ENCODE results near the gene ARMS2. TPM values are rescaled to one million over a fixed set of nuclear protein-coding genes. Genes with fewer than 3 reads are reported as not detected.

Gene ARMS2
- total RNA-seq, 1 donor from 2014 or later, result not detected

- TF ChIP-seq POLR2AphosphoS5 (IDR thresholded peaks at IDR 0.05; ENCODE audit: insufficient read depth in 1 of 2, low read depth in 1 of 2) (no peak), POLR2A (IDR thresholded peaks at IDR 0.05) (no peak)
- TF ChIP-seq, protein P1, sequence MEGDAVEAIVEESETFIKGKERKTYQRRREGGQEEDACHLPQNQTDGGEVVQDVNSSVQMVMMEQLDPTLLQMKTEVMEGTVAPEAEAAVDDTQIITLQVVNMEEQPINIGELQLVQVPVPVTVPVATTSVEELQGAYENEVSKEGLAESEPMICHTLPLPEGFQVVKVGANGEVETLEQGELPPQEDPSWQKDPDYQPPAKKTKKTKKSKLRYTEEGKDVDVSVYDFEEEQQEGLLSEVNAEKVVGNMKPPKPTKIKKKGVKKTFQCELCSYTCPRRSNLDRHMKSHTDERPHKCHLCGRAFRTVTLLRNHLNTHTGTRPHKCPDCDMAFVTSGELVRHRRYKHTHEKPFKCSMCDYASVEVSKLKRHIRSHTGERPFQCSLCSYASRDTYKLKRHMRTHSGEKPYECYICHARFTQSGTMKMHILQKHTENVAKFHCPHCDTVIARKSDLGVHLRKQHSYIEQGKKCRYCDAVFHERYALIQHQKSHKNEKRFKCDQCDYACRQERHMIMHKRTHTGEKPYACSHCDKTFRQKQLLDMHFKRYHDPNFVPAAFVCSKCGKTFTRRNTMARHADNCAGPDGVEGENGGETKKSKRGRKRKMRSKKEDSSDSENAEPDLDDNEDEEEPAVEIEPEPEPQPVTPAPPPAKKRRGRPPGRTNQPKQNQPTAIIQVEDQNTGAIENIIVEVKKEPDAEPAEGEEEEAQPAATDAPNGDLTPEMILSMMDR (IDR thresholded peaks at IDR 0.05), result no peak
- intact Hi-C loops (cut with DNase I), result no loop called here
- Histone ChIP-seq H3K4me3 (no peak overlapping the region), H3K27ac (no peak overlapping the region), H3K9me3 (peaks cover 7% of the 10 kb centered on the region), H3K4me1 (no peaks in the 10 kb centered on the region), H3K27me3 (no peaks in the 10 kb centered on the region), H3K36me3 (no peaks in the 10 kb centered on the region)
- no peak for DNase-seq (ENCODE audit: extremely low spot score in 2 of 2)
Measured at GRCh38 chr10:122441961-122442360, 12.5 kb upstream of the ARMS2 start.

DNA sequence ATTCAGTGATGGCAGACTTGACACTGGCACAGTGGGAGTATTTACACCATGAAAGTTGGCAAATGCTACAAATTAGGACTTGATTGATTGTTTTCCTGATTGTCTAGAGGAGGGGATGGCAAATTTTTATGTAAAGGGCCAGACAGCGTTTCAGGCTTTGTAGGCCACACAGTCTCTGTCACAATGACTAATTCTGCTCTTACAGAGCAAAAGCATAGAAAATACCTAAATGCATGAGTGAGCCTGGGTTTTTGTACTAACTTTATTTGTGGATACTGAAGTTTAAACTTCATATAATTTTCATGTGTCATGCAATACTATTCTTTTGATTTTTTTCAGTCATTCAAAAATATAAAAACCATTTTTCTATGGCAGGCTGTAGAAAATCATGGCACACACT is 9.0 kb upstream of the ARMS2 start:
- Histone ChIP-seq H3K36me3 (no peaks in the 10 kb centered on the region), H3K27ac (no peak overlapping the region), H3K4me1 (no peaks in the 10 kb centered on the region), H3K9me3 (no peaks in the 10 kb centered on the region), H3K27me3 (no peaks in the 10 kb centered on the region), H3K4me3 (no peak overlapping the region)
- no peak for DNase-seq (ENCODE audit: extremely low spot score in 2 of 2)
- TF ChIP-seq POLR2AphosphoS5 (IDR thresholded peaks at IDR 0.05; ENCODE audit: insufficient read depth in 1 of 2, low read depth in 1 of 2) (no peak), POLR2A (IDR thresholded peaks at IDR 0.05) (no peak)
- TF ChIP-seq, protein P1 (IDR thresholded peaks at IDR 0.05), result no peak
- intact Hi-C loops (cut with DNase I), result no loop called here

DNA sequence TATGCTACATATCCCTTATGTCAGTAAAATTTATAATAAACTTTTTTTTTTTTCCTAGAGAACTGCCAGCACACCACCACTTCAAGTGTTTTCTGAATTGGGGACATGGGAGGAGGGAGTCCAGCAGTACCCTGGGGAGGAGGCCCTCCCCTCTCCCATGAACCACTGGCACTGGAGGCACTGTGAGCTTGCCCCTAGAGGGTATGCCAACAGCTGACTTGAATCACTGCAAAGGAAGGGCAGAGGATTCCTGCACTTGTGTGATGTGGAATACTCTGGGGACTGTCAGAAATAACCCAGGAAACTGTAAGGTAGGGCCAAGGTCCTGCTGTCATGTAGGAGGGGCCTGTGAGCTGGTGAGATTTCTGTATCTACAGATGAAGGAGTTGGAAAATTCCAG is 8.5 kb upstream of the ARMS2 start:
- no peak for DNase-seq (ENCODE audit: extremely low spot score in 2 of 2)
- H3K9me3 ChIP-seq, result no peaks in the 10 kb centered on the region
- H3K36me3 ChIP-seq, result no peaks in the 10 kb centered on the region
- H3K4me1 ChIP-seq, result no peaks in the 10 kb centered on the region
- no peaks in the 10 kb centered on the region for H3K27me3 ChIP-seq
- no peak overlapping the region for H3K4me3 ChIP-seq
- no peak overlapping the region for H3K27ac ChIP-seq
- intact Hi-C loops (cut with DNase I), result no loop called here
- TF ChIP-seq POLR2AphosphoS5 (IDR thresholded peaks at IDR 0.05; ENCODE audit: insufficient read depth in 1 of 2, low read depth in 1 of 2), result no peak
- TF ChIP-seq, protein P1 (IDR thresholded peaks at IDR 0.05), result no peak
- TF ChIP-seq POLR2A (IDR thresholded peaks at IDR 0.05), result no peak

DNA sequence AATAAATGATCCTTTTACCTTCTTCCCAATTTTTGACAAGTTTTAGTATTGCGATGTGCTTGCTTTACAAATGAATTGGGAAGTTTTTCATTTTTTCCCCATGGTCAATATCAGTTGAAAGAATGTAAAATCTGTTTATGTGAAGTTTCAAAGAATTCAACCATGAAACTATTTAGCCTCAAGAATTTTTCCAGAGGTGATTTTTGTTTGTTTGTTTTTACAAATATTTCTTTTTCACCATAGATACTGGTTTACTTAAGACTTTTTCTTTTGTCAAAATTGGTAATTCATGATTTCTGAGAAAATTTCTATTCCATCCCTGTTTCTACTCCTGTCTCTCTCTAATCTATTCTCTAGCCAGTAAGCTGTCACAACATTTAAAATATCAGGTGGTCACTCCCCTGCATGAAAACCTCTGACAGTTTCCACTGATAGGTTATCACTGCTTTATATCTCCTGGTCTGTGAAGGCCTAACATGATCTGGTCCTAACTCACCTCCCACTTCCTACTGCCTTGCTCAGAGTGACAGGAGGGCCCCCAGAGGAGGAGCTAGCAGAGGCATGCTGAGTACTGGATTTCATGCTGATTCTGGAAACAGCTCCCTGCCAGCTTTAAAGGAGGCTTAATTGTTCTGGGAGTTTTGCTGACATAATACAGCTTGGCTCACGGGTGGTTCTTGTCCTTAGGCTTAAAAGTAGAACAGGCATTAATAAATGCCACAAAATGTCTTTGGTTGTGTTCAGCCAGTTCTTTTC is 7.6 kb upstream of the ARMS2 start:
- Histone ChIP-seq H3K4me1 (no peaks in the 10 kb centered on the region), H3K27me3 (no peaks in the 10 kb centered on the region), H3K9me3 (no peaks in the 10 kb centered on the region), H3K36me3 (no peaks in the 10 kb centered on the region), H3K4me3 (no peak overlapping the region), H3K27ac (no peak overlapping the region)
- intact Hi-C loops (cut with DNase I), result no loop called here
- no peak for DNase-seq (ENCODE audit: extremely low spot score in 2 of 2)
- TF ChIP-seq POLR2A (IDR thresholded peaks at IDR 0.05), result no peak
- TF ChIP-seq POLR2AphosphoS5 (IDR thresholded peaks at IDR 0.05; ENCODE audit: insufficient read depth in 1 of 2, low read depth in 1 of 2), result no peak

DNA sequence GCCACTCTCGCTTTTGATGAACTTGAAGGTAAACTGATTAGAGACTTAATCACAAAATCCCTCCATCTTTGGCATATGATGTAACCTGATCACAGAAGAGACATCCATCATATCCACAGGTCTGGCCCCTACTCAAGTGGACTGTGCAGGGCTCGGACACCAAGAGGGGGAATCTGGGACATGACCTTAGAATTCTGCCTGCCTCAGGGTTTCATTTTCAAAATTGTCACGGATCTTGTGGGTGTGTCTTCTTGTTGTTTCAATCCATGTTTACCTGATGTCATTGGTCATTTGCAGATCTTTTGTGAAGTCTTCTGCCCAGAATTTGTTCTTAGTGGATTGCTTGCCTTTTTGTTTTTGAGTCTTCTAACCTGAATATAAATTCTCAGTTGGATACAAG is 5.9 kb upstream of the ARMS2 start:
- no peaks in the 10 kb centered on the region for H3K36me3 ChIP-seq
- intact Hi-C loops (cut with DNase I), result no loop called here

More for the DNA sequence above, 5.9 kb upstream of the ARMS2 start:
- Histone ChIP-seq H3K27ac (no peak overlapping the region), H3K4me1 (no peaks in the 10 kb centered on the region), H3K4me3 (no peak overlapping the region), H3K9me3 (no peaks in the 10 kb centered on the region), H3K27me3 (no peaks in the 10 kb centered on the region)
- TF ChIP-seq POLR2AphosphoS5 (IDR thresholded peaks at IDR 0.05; ENCODE audit: insufficient read depth in 1 of 2, low read depth in 1 of 2) (no peak), POLR2A (IDR thresholded peaks at IDR 0.05) (no peak)
- TF ChIP-seq, protein P1 (IDR thresholded peaks at IDR 0.05), result no peak
- DNase-seq (ENCODE audit: extremely low spot score in 2 of 2), result no peak

Data from vagina (tissue), 2 donors.